K562 (cell line): ENCODE results near the gene METRN. TPM values are rescaled to one million over a fixed set of nuclear protein-coding genes. Genes with fewer than 3 reads are reported as not detected.

Experiments used
- ATF1 ChIP-seq, 2 experiments: fragments of 450-650 bp in 1 of 2; IDR thresholded peaks; 2 replicates each; pipeline ENCODE4 v1.6.1; 2016; ENCODE audit warnings: missing compliant biosample characterization in 1 of 2, missing genetic modification characterization in 1 of 2
- BRCA1 ChIP-seq, 2 experiments: fragments of 450-650 bp in 1 of 2; sonication (generic) in 1 of 2; formaldehyde crosslinking in 1 of 2; IDR thresholded peaks; 2 replicates each; pipeline versions ENCODE4 v1.5.0 to v1.6.1; 2017 to 2020; ENCODE audit warnings: mild to moderate bottlenecking in 1 of 2, missing genetic modification reagents in 1 of 2
- C11orf30 ChIP-seq: fragments of 450-650 bp; IDR thresholded peaks from 2 replicates; pipeline ENCODE4 v1.6.1; 2016; ENCODE audit warnings: low read depth, mild to moderate bottlenecking
- ELF1 ChIP-seq: fragments of 200-800 bp; sonication (Bioruptor generic); IDR thresholded peaks from 2 replicates; pipeline ENCODE4 v1.6.1; 2016; ENCODE audit warnings: missing genetic modification characterization, missing compliant biosample characterization
- EP400 ChIP-seq: fragments of 450-650 bp; IDR thresholded peaks from 2 replicates; pipeline ENCODE4 v1.6.1; 2017; ENCODE audit warnings: antibody characterized with exemption, mild to moderate bottlenecking, moderate library complexity
- FOSL1 ChIP-seq: fragments of 200-800 bp; sonication (Bioruptor generic); conservative IDR thresholded peaks from 2 replicates; pipeline ENCODE4 v1.6.1; 2016; ENCODE audit warnings: missing genetic modification characterization, missing compliant biosample characterization
- HLTF ChIP-seq: fragments of 450-650 bp; IDR thresholded peaks from 2 replicates; pipeline ENCODE4 v1.6.1; 2016
- JUND ChIP-seq, 2 experiments: IDR thresholded peaks; 2 replicates in 1 of 2; 3 replicates in 1 of 2; pipeline ENCODE4 v1.6.1; 2011; ENCODE audit warnings: borderline replicate concordance in 2 of 2, low read depth in 2 of 2, low read length in 2 of 2, improper control_type of control experiment in 1 of 2, missing biosample characterization in 1 of 2, missing genetic modification characterization in 1 of 2, missing genetic modification reagents in 1 of 2
- POLR2G ChIP-seq: fragments of 200-400 bp; formaldehyde crosslinking; IDR thresholded peaks from 2 replicates; pipeline ENCODE4 v1.6.1; 2017; ENCODE audit warnings: low read depth, mild to moderate bottlenecking, antibody characterized with exemption, low read length, moderate library complexity
- PTRF ChIP-seq: fragments of 450-650 bp; IDR thresholded peaks from 2 replicates; pipeline ENCODE4 v1.6.1; 2016; ENCODE audit warnings: mild to moderate bottlenecking, missing genetic modification characterization, missing compliant biosample characterization
- RBBP5 ChIP-seq: fragments of 200-600 bp; sonication (generic); IDR thresholded peaks from 2 replicates; pipeline ENCODE4 v1.6.1; 2012; ENCODE audit warnings: borderline replicate concordance, mild to moderate bottlenecking, low read length, control low read depth, inconsistent platforms; ENCODE audit not compliant: insufficient read depth, poor library complexity, severe bottlenecking
- SETDB1 ChIP-seq: IDR thresholded peaks from one replicate; pipeline ENCODE4 v1.6.1; 2012; ENCODE audit warnings: low read length, control low read depth, inconsistent platforms
- THRB ChIP-seq: fragments of 450-650 bp; formaldehyde crosslinking; conservative IDR thresholded peaks from 2 replicates; pipeline ENCODE4 v1.4.0; 2022; ENCODE audit warnings: mild to moderate bottlenecking, missing genetic modification characterization
- ZBTB2 ChIP-seq: fragments of 450-650 bp; IDR thresholded peaks from 2 replicates; pipeline ENCODE4 v1.6.1; 2016; ENCODE audit warnings: antibody characterized with exemption
- ZNF778 ChIP-seq: fragments of 450-650 bp; formaldehyde crosslinking; IDR thresholded peaks from 2 replicates; pipeline ENCODE4 v1.4.0; 2020; ENCODE audit warnings: mild to moderate bottlenecking, moderate library complexity
- polyA plus RNA-seq, 8 experiments: library from polyadenylated mRNA; depleted of rRNA in 4 of 8; stranded (reverse) in 5 of 8; unstranded in 3 of 8; fragments of >200 nt; fragmentation: Nextera tagmentation in 2 of 8; fragmentation: Illumina TruSeq in 1 of 8; extraction: Ambion mirVana in 2 of 8; extraction: Trizol in 1 of 8; gene quantifications; 2 replicates each; pipeline versions ENCODE4 v1.2.1 to v1.2.3, GENCODE V29; 2011 to 2014; ENCODE audit warnings: inconsistent platforms in 1 of 8, missing spikeins in 1 of 8
- total RNA-seq, 7 experiments: library from RNA; depleted of rRNA in 6 of 7; stranded (reverse); fragments of >200 nt in 6 of 7; fragmentation: Illumina TruSeq in 2 of 7; extraction: Trizol in 2 of 7; gene quantifications; 2 replicates each; pipeline versions ENCODE4 v1.2.1 to v1.2.3, GENCODE V29; 2011 to 2021; ENCODE audit warnings: low replicate concordance in 1 of 7
- TF ChIP-seq, protein P1 (sequence below): fragments of 450-650 bp; IDR thresholded peaks from one replicate; pipeline ENCODE4 v1.6.1; 2018; ENCODE audit warnings: mild to moderate bottlenecking, moderate library complexity; ENCODE audit not compliant: partially characterized antibody
- TF ChIP-seq, protein P2 (sequence below): sonication (generic); formaldehyde crosslinking; IDR thresholded peaks from 2 replicates; pipeline ENCODE4 v1.8.1; 2023; ENCODE audit warnings: mild to moderate bottlenecking, missing genetic modification reagents
- TF ChIP-seq, protein P3 (sequence below): sonication (generic); formaldehyde crosslinking; IDR thresholded peaks from 2 replicates; pipeline ENCODE4 v1.8.0; 2022; ENCODE audit warnings: mild to moderate bottlenecking, missing genetic modification reagents, borderline replicate concordance

METRN gene
- total and polyA plus RNA-seq, 9 of the 15 experiments (the other 6 are each of a cell fraction or from before 2014, with no cell fraction given) = 0.20 to 89.8 (median 15.4) TPM

DNA sequence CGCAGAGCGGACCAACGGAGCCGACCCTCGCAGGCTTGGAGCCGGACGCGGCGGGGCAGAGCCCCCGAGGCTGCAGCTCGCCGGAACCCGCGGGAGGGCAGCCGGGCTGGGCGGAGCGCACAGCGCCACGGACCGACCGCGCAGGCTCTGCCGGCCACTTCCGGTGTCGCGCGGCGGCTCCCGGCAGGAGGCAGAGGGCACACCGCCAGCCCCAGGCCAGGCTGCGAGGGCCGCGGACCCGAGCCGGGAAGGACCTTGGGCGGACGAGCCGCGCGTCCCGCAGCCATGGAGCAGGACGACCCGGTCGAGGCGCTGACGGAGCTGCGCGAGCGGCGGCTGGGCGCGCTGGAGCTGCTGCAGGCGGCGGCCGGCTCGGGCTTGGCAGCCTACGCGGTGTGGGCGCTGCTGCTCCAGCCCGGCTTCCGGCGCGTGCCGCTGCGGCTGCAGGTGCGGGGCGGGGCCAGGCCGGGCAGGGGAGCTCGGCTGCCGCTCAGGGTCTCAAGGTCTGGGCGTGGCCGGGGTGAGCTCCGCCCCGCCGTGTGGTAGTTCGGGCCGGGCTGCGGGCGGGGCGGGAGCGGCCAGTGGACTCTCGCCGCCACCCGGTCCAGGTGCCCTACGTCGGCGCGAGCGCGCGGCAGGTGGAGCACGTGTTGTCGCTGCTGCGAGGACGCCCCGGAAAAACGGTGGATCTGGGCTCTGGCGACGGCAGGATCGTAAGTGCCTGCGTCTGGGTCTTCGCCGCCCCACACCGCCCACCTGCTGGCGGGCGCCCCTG lies 6.3 kb downstream of the METRN start, which contains the start of gene ANTKMT (continued):
- TF ChIP-seq PTRF (tag) (no peak), POLR2G (peak; percentile 93), THRB (CRISPR knock-in tag) (no peak), SETDB1 (no peak), HLTF (no peak), BRCA1 (IDR thresholded peaks at IDR 0.05) (no peak), BRCA1 (CRISPR knock-in tag; IDR thresholded peaks at IDR 0.05) (no peak), ATF1 (CRISPR knock-in tag; IDR thresholded peaks at IDR 0.05) (no peak), ATF1 (tag; IDR thresholded peaks at IDR 0.05) (peak; percentile 76), ELF1 (tag) (peak; percentile 89), C11orf30 (peak; percentile 89; the same call in 1 of the 2 replicates), JUND (IDR thresholded peaks at IDR 0.05; ENCODE audit: borderline replicate concordance, low read depth, low read length) (peak; percentile 4; the same call in 1 of the 2 replicates), JUND (tag; IDR thresholded peaks at IDR 0.05; ENCODE audit: borderline replicate concordance, low read depth, low read length) (no peak; the same call in 2 of the 3 replicates), RBBP5 (peak; percentile 93), ZNF778 (no peak), FOSL1 (tag) (peak; percentile 38; the same call in 1 of the 2 replicates), EP400 (no peak; the same call in 1 of the 2 replicates), ZBTB2 (no peak)
- TF ChIP-seq, protein P1, sequence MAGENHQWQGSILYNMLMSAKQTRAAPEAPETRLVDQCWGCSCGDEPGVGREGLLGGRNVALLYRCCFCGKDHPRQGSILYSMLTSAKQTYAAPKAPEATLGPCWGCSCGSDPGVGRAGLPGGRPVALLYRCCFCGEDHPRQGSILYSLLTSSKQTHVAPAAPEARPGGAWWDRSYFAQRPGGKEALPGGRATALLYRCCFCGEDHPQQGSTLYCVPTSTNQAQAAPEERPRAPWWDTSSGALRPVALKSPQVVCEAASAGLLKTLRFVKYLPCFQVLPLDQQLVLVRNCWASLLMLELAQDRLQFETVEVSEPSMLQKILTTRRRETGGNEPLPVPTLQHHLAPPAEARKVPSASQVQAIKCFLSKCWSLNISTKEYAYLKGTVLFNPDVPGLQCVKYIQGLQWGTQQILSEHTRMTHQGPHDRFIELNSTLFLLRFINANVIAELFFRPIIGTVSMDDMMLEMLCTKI = no peak
- TF ChIP-seq, protein P2, sequence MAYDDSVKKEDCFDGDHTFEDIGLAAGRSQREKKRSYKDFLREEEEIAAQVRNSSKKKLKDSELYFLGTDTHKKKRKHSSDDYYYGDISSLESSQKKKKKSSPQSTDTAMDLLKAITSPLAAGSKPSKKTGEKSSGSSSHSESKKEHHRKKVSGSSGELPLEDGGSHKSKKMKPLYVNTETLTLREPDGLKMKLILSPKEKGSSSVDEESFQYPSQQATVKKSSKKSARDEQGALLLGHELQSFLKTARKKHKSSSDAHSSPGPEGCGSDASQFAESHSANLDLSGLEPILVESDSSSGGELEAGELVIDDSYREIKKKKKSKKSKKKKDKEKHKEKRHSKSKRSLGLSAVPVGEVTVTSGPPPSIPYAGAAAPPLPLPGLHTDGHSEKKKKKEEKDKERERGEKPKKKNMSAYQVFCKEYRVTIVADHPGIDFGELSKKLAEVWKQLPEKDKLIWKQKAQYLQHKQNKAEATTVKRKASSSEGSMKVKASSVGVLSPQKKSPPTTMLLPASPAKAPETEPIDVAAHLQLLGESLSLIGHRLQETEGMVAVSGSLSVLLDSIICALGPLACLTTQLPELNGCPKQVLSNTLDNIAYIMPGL = peak; percentile 15; the same call in 1 of the 2 replicates
- TF ChIP-seq, protein P3, sequence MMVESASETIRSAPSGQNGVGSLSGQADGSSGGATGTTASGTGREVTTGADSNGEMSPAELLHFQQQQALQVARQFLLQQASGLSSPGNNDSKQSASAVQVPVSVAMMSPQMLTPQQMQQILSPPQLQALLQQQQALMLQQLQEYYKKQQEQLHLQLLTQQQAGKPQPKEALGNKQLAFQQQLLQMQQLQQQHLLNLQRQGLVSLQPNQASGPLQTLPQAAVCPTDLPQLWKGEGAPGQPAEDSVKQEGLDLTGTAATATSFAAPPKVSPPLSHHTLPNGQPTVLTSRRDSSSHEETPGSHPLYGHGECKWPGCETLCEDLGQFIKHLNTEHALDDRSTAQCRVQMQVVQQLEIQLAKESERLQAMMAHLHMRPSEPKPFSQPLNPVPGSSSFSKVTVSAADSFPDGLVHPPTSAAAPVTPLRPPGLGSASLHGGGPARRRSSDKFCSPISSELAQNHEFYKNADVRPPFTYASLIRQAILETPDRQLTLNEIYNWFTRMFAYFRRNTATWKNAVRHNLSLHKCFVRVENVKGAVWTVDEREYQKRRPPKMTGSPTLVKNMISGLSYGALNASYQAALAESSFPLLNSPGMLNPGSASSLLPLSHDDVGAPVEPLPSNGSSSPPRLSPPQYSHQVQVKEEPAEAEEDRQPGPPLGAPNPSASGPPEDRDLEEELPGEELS (CRISPR knock-in tag) = no peak; the same call in 1 of the 2 replicates
